ENCODE data around the gene ARF1.
A peak's percentile ranks its signal among the peaks of the same experiment; 100 is the strongest.

GRCh38 chr1:228062812-228063211, 19.7 kb upstream of the ARF1 start:
- TF ChIP-seq CTCF (conservative IDR thresholded peaks at IDR 0.05 in 1 of 2, IDR thresholded peaks at IDR 0.05 in 1 of 2; ENCODE audit: extremely low read depth in 1 of 2, insufficient read depth in 1 of 2, low read depth in 1 of 2, low read length in 2 of 2) (peak in 1 of 2 donors; percentile 42), EZH2 (IDR thresholded peaks at IDR 0.05; ENCODE audit: borderline replicate concordance, low read length) (no peak)
